Thyroid gland (tissue), 4 donors: ENCODE data around the gene TPMT.

Source experiments
- POLR2A ChIP-seq, 2 donors: fragments of 450-650 bp; IDR thresholded peaks; one replicate each; pipeline ENCODE4 v1.6.1; 2017; ENCODE audit warnings: antibody characterized with exemption in 2 of 2, mild to moderate bottlenecking in 2 of 2, moderate library complexity in 1 of 2
- TF ChIP-seq, protein P1 (sequence below), 6 experiments: fragments of 200-600 bp in 3 of 6; fragments of 450-650 bp in 3 of 6; sonication (generic) in 3 of 6; IDR thresholded peaks; one replicate each; pipeline ENCODE4 v1.5.1; 2016 to 2019; ENCODE audit warnings: antibody characterized with exemption in 6 of 6, mild to moderate bottlenecking in 2 of 6, inconsistent platforms in 1 of 6, moderate library complexity in 1 of 6

DNA sequence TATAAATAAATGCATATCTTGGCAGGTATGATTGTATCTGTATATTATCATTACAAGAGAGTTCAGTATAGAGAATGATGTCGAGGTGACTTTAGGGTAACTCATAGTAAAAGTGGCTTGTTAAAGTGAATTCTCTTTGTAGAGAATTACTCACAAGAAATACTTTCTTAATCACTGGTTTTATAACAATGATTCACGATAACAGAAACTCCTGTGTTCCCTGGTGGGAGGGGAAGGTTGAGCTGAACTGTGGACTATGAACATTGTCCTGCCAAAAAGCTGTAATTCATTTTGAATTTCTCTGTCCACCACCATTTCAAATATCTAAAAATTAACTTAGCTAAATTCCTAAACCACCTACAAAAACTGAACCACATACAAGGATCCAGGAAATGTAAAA, 7.7 kb downstream of the TPMT start:
- TF ChIP-seq, protein P1, sequence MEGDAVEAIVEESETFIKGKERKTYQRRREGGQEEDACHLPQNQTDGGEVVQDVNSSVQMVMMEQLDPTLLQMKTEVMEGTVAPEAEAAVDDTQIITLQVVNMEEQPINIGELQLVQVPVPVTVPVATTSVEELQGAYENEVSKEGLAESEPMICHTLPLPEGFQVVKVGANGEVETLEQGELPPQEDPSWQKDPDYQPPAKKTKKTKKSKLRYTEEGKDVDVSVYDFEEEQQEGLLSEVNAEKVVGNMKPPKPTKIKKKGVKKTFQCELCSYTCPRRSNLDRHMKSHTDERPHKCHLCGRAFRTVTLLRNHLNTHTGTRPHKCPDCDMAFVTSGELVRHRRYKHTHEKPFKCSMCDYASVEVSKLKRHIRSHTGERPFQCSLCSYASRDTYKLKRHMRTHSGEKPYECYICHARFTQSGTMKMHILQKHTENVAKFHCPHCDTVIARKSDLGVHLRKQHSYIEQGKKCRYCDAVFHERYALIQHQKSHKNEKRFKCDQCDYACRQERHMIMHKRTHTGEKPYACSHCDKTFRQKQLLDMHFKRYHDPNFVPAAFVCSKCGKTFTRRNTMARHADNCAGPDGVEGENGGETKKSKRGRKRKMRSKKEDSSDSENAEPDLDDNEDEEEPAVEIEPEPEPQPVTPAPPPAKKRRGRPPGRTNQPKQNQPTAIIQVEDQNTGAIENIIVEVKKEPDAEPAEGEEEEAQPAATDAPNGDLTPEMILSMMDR (IDR thresholded peaks at IDR 0.05) = no peak
- no peak for TF ChIP-seq POLR2A (IDR thresholded peaks at IDR 0.05)
